ENCODE data around the gene SETD5. TPM values are rescaled to one million over a fixed set of nuclear protein-coding genes. Genes with fewer than 3 reads are reported as not detected.

Gene SETD5
- total and polyA plus RNA-seq, 2 experiments from 2014 or later: 143 to 172 TPM

GRCh38 chr3:9387322-9387655, 10.1 kb upstream of the SETD5 start (continued):
- no peak for TF ChIP-seq ZNF462 (CRISPR knock-in tag; IDR thresholded peaks at IDR 0.05)
- TF ChIP-seq REST (IDR thresholded peaks at IDR 0.05; ENCODE audit: unreplicated experiment): no peak
- TF ChIP-seq NANOG (IDR thresholded peaks at IDR 0.05; ENCODE audit: borderline replicate concordance): no peak
- no peak for TF ChIP-seq ZNF331 (CRISPR knock-in tag; IDR thresholded peaks at IDR 0.05; ENCODE audit: low read depth)
- TF ChIP-seq JUNB (IDR thresholded peaks at IDR 0.05; ENCODE audit: unreplicated experiment): no peak
- TF ChIP-seq EZH2 (IDR thresholded peaks at IDR 0.05; ENCODE audit: low read depth, unreplicated experiment): no peak
- TF ChIP-seq EZH2phosphoT487 (IDR thresholded peaks at IDR 0.05; ENCODE audit: unreplicated experiment): no peak
- TF ChIP-seq ZNF114 (CRISPR knock-in tag; IDR thresholded peaks at IDR 0.05): no peak
- TF ChIP-seq, protein P1, sequence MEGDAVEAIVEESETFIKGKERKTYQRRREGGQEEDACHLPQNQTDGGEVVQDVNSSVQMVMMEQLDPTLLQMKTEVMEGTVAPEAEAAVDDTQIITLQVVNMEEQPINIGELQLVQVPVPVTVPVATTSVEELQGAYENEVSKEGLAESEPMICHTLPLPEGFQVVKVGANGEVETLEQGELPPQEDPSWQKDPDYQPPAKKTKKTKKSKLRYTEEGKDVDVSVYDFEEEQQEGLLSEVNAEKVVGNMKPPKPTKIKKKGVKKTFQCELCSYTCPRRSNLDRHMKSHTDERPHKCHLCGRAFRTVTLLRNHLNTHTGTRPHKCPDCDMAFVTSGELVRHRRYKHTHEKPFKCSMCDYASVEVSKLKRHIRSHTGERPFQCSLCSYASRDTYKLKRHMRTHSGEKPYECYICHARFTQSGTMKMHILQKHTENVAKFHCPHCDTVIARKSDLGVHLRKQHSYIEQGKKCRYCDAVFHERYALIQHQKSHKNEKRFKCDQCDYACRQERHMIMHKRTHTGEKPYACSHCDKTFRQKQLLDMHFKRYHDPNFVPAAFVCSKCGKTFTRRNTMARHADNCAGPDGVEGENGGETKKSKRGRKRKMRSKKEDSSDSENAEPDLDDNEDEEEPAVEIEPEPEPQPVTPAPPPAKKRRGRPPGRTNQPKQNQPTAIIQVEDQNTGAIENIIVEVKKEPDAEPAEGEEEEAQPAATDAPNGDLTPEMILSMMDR (conservative IDR thresholded peaks at IDR 0.05; ENCODE audit: low read depth in 2 of 2): no peak
- TF ChIP-seq POLR2AphosphoS5 (IDR thresholded peaks at IDR 0.05; ENCODE audit: low read depth): no peak

All from GM23338 (cell line).